Neural cell (in vitro differentiated cells): ENCODE data around the gene EGFL7. TPM values are rescaled to one million over a fixed set of nuclear protein-coding genes. Genes with fewer than 3 reads are reported as not detected.

Experiments
- H2AFZ ChIP-seq: fragments of 200-600, 300-800 bp; sonication (generic), shearing (Covaris generic); 2 replicates; pipeline ENCODE4 v1.6.0; 2014; ENCODE audit warnings: low read depth, mild to moderate bottlenecking, antibody characterized with exemption, low read length, moderate library complexity
- H3F3A ChIP-seq: fragments of 200-600 bp; shearing (Covaris generic); 2 replicates; pipeline ENCODE4 v1.6.1; 2016; ENCODE audit warnings: mild to moderate bottlenecking, moderate library complexity, mixed read lengths, antibody characterized with exemption, low read length; ENCODE audit not compliant: insufficient read depth, poor library complexity, severe bottlenecking
- H3K27ac ChIP-seq: fragments of 200-600, 300-800 bp; sonication (generic), shearing (Covaris generic); 2 replicates; pipeline ENCODE4 v1.5.1; 2014; ENCODE audit warnings: mild to moderate bottlenecking, low read length, moderate library complexity
- H3K27me3 ChIP-seq: fragments of 300-800, 200-600 bp; sonication (generic), shearing (Covaris generic); 2 replicates; pipeline ENCODE4 v1.6.0; 2014; ENCODE audit warnings: mild to moderate bottlenecking, low read depth, low read length, moderate library complexity; ENCODE audit not compliant: insufficient read depth
- H3K36me3 ChIP-seq: fragments of 300-800, 200-600 bp; sonication (generic), shearing (Covaris generic); 2 replicates; pipeline ENCODE4 v1.5.1; 2014; ENCODE audit warnings: mild to moderate bottlenecking, antibody characterized with exemption, low read length, moderate library complexity; ENCODE audit not compliant: insufficient read depth
- H3K4me2 ChIP-seq: fragments of 300-800, 200-600 bp; sonication (generic), shearing (Covaris generic); 2 replicates; pipeline ENCODE4 v1.6.0; 2014; ENCODE audit warnings: mild to moderate bottlenecking, low read length
- H3K4me3 ChIP-seq: fragments of 300-800, 200-600 bp; sonication (generic), shearing (Covaris generic); 2 replicates; pipeline ENCODE4 v1.5.1; 2014; ENCODE audit warnings: mild to moderate bottlenecking, low read length, moderate library complexity
- H3K79me2 ChIP-seq: fragments of 200-600 bp; shearing (Covaris generic); replicated peaks from 2 replicates; pipeline ENCODE4 v1.6.0; 2014; ENCODE audit warnings: mild to moderate bottlenecking, low read length, moderate library complexity; ENCODE audit not compliant: insufficient read depth
- H3K9ac ChIP-seq: fragments of 300-800, 200-600 bp; sonication (generic), shearing (Covaris generic); 2 replicates; pipeline ENCODE4 v1.6.1; 2016; ENCODE audit warnings: mild to moderate bottlenecking, low read length, mixed read lengths
- H3K9me2 ChIP-seq: fragments of 200-600 bp; shearing (Covaris generic); 2 replicates; pipeline ENCODE4 v1.6.1; 2016; ENCODE audit warnings: mild to moderate bottlenecking, low read length, mixed read lengths; ENCODE audit not compliant: insufficient read depth
- H3K9me3 ChIP-seq: fragments of 200-600, 300-800 bp; sonication (generic), shearing (Covaris generic); 2 replicates; pipeline ENCODE4 v1.6.1; 2016; ENCODE audit warnings: mild to moderate bottlenecking, mixed run types, low read length, moderate library complexity, mixed read lengths
- H4K20me1 ChIP-seq: fragments of 200-600 bp; shearing (Covaris generic); 2 replicates; pipeline ENCODE4 v1.6.1; 2016; ENCODE audit warnings: mild to moderate bottlenecking, mixed run types; ENCODE audit not compliant: insufficient read depth
- CTCF ChIP-seq: fragments of 450-650 bp; IDR thresholded peaks from 2 replicates; pipeline ENCODE4 v1.5.1; 2014; ENCODE audit warnings: antibody characterized with exemption, mild to moderate bottlenecking, moderate library complexity; ENCODE audit not compliant: poor library complexity, severe bottlenecking
- EP300 ChIP-seq: fragments of 450-650 bp; conservative IDR thresholded peaks from 2 replicates; pipeline ENCODE4 v1.6.1; 2014; ENCODE audit warnings: antibody characterized with exemption, mild to moderate bottlenecking, moderate library complexity; ENCODE audit not compliant: poor library complexity, severe bottlenecking
- EZH2 ChIP-seq: fragments of 200-600, 300-800 bp; shearing (Covaris generic), sonication (generic); IDR thresholded peaks from 2 replicates; pipeline ENCODE4 v1.6.1; 2014; ENCODE audit warnings: antibody characterized with exemption, low read length, borderline replicate concordance, mild to moderate bottlenecking; ENCODE audit not compliant: insufficient read depth, poor library complexity, severe bottlenecking
- MXI1 ChIP-seq: fragments of 450-650 bp; conservative IDR thresholded peaks from 2 replicates; pipeline ENCODE4 v1.6.1; 2014; ENCODE audit warnings: antibody characterized with exemption, mild to moderate bottlenecking; ENCODE audit not compliant: poor library complexity, severe bottlenecking
- POLR2AphosphoS5 ChIP-seq: IDR thresholded peaks from 2 replicates; pipeline ENCODE4 v1.6.1; 2012
- RAD21 ChIP-seq: fragments of 450-650 bp; conservative IDR thresholded peaks from 2 replicates; pipeline ENCODE4 v1.6.1; 2014; ENCODE audit warnings: antibody characterized with exemption, mild to moderate bottlenecking, moderate library complexity
- REST ChIP-seq: IDR thresholded peaks from 2 replicates; pipeline ENCODE4 v1.6.1; 2012; ENCODE audit warnings: borderline replicate concordance
- SMC3 ChIP-seq: fragments of 450-650 bp; conservative IDR thresholded peaks from 2 replicates; pipeline ENCODE4 v1.6.1; 2014; ENCODE audit warnings: antibody characterized with exemption, mild to moderate bottlenecking, moderate library complexity; ENCODE audit not compliant: poor library complexity
- TAF1 ChIP-seq: IDR thresholded peaks from 2 replicates; pipeline ENCODE4 v1.6.1; 2012; ENCODE audit warnings: low read depth
- polyA plus RNA-seq: library from polyadenylated mRNA; depleted of rRNA; stranded (reverse); fragments of >200 nt; gene quantifications from 2 replicates; pipeline ENCODE4 v1.2.3, GENCODE V29; 2014

Gene EGFL7
- polyA plus RNA-seq, 1 donor from 2014 or later: 12.5 TPM

DNA sequence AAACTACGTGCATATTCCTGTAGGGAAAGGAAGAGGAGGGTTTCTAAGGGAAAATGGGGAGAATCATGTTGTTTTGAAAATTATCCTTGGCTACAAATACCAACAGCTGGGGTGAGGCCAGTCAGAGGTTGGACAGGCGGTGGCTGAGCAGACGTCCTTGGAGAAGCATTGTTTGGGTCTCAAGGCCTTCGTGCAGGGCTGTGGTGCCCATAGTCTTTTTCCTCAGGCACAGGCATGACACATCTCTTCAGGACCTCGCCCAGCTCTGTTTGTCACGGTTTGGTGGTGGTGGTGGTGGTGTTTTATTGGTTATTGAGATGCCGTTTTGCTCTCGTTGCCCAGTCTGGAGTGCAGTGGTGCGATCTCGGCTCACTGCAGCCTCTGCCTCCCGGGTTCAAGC lies 27.8 kb upstream of the EGFL7 start:
- no peak overlapping the region for H3K4me3 ChIP-seq
- H3K27me3 ChIP-seq: no peaks in the 10 kb centered on the region
- H3K9ac ChIP-seq: no peak overlapping the region
- H3K36me3 ChIP-seq: no peaks in the 10 kb centered on the region
- no peak overlapping the region for H3K4me2 ChIP-seq
- H3K9me2 ChIP-seq: no peaks in the 10 kb centered on the region
- no peaks in the 10 kb centered on the region for H3F3A ChIP-seq
- H3K9me3 ChIP-seq: no peaks in the 10 kb centered on the region
- no peaks in the 10 kb centered on the region for H3K79me2 ChIP-seq
- H3K27ac ChIP-seq: no peak overlapping the region
- TF ChIP-seq TAF1: no peak
- TF ChIP-seq POLR2AphosphoS5: no peak
- TF ChIP-seq CTCF: no peak
- no peak for TF ChIP-seq SMC3
- TF ChIP-seq REST: no peak
- TF ChIP-seq EZH2: no peak
- no peak overlapping the region for H2AFZ ChIP-seq
- H4K20me1 ChIP-seq: no peaks in the 10 kb centered on the region

- Histone ChIP-seq H3F3A (no peaks in the 10 kb centered on the region), H3K27me3 (no peaks in the 10 kb centered on the region), H4K20me1 (no peaks in the 10 kb centered on the region), H3K4me3 (no peak overlapping the region), H3K79me2 (no peaks in the 10 kb centered on the region), H3K9ac (no peak overlapping the region), H2AFZ (no peak overlapping the region), H3K36me3 (no peaks in the 10 kb centered on the region), H3K9me3 (no peaks in the 10 kb centered on the region), H3K4me2 (no peak overlapping the region), H3K27ac (no peak overlapping the region), H3K9me2 (no peaks in the 10 kb centered on the region)
- TF ChIP-seq EZH2: no peak
- TF ChIP-seq CTCF: no peak
- TF ChIP-seq RAD21: no peak
- TF ChIP-seq REST: no peak
- TF ChIP-seq SMC3: no peak
- TF ChIP-seq MXI1: no peak
- no peak for TF ChIP-seq POLR2AphosphoS5
- TF ChIP-seq EP300: no peak
These were observed 22.3 kb upstream of the EGFL7 start for GRCh38 chr9:136640171-136641111.
